GOT3 (cell line): ENCODE results near the gene SVOP.
"Not testable (repeated sequence)": the region's sequence is repeated elsewhere in the genome, so short reads cannot be mapped to it uniquely, and the experiment has no call there.

Experiments
- DNase-seq: peaks from one replicate; lab custom pipeline; 2025; ENCODE audit warnings: mixed read lengths; lab: John Stamatoyannopoulos, UW

Gene SVOP

GRCh38 chr12:108884116-108885012, 136.5 kb downstream of the SVOP start:
- DNase-seq, result no peak

GRCh38 chr12:108881953-108882352, 138.9 kb downstream of the SVOP start:
- DNase-seq, result no peak

- DNase-seq, result no peak
Measured at GRCh38 chr12:108879615-108880254, 141.1 kb downstream of the SVOP start, which contains the start of gene DAO. Gene DAO, plus strand, starts transcription at chr12:108880092. Its CDS starts 4,915 bp downstream, at chr12:108885007.

- DNase-seq, result no peak
Measured at GRCh38 chr12:108876550-108876949, 144.3 kb downstream of the SVOP start.

- DNase-seq, result no peak
Measured at GRCh38 chr12:108875682-108876361, 145.0 kb downstream of the SVOP start.

- no peak for DNase-seq
Measured at GRCh38 chr12:108875280-108875679, 145.6 kb downstream of the SVOP start.

- no peak for DNase-seq
Measured at GRCh38 chr12:108868781-108869180, 152.1 kb downstream of the SVOP start.

GRCh38 chr12:108866083-108866482, 154.8 kb downstream of the SVOP start:
- DNase-seq, result not testable (repeated sequence)

- DNase-seq, result no peak
Measured at GRCh38 chr12:108865169-108865568, 155.7 kb downstream of the SVOP start.

- DNase-seq, result no peak
Measured at GRCh38 chr12:108862588-108862959, 158.3 kb downstream of the SVOP start.

- no peak for DNase-seq
Measured at GRCh38 chr12:108861878-108862587, 158.8 kb downstream of the SVOP start.

- DNase-seq, result no peak
Measured at GRCh38 chr12:108860443-108860842, 160.4 kb downstream of the SVOP start.

GRCh38 chr12:108859923-108860291, 161.0 kb downstream of the SVOP start:
- DNase-seq, result no peak

- DNase-seq, result not testable (repeated sequence)
Measured at GRCh38 chr12:108859141-108859922, 161.5 kb downstream of the SVOP start.

GRCh38 chr12:108858311-108859074, 162.4 kb downstream of the SVOP start:
- DNase-seq, result no peak
